Panc1 (cell line): ENCODE measurements around the gene CCN5. TPM values are rescaled to one million over a fixed set of nuclear protein-coding genes. Genes with fewer than 3 reads are reported as not detected.

Experiments used
- ATAC-seq: fragments of 200-7000 bp; cut with Tn5 transposase; 2 replicates; pipeline ENCODE4 v1.9.1; 2020; ENCODE audit warnings: mild to moderate bottlenecking, moderate library complexity
- BruUV-seq: library from RNA; stranded (reverse); fragments of 400-500 nt; replicated peaks from 2 replicates; lab custom pipeline; 2021; lab: Mats Ljungman, UMichigan
- CTCF ChIA-PET: fragments of 300-600 bp; sonication (Branson Sonifier 250); formaldehyde crosslinking; loops from one replicate; lab custom pipeline; 2022; ENCODE audit warnings: antibody characterized with exemption; lab: Charles Lee
- POLR2A ChIA-PET: fragments of 300-600 bp; sonication (Branson Sonifier 250); formaldehyde crosslinking; loops from one replicate; lab custom pipeline; 2022; ENCODE audit warnings: antibody characterized with exemption; lab: Charles Lee
- DNase-seq: peaks from one replicate; pipeline ENCODE4 v3.0.0-alpha.2; 2010; ENCODE audit warnings: low read depth, low spot score
- H3K27ac ChIP-seq: 2 replicates; pipeline ENCODE4 v1.5.1; 2011; ENCODE audit warnings: mild to moderate bottlenecking, low read length, inconsistent platforms
- H3K27me3 ChIP-seq: fragments of 200-500 bp; sonication (Bioruptor generic); 2 replicates; pipeline ENCODE4 v1.6.0; 2014; ENCODE audit warnings: low read length, inconsistent platforms; ENCODE audit not compliant: control insufficient read depth, insufficient read depth
- H3K36me3 ChIP-seq: fragments of 200-500 bp; sonication (Bioruptor generic); 2 replicates; pipeline ENCODE4 v1.5.1; 2014; ENCODE audit warnings: inconsistent platforms, mild to moderate bottlenecking, low read length, moderate library complexity; ENCODE audit not compliant: control insufficient read depth, insufficient read depth
- H3K4me1 ChIP-seq: 2 replicates; pipeline ENCODE4 v1.5.1; 2011; ENCODE audit warnings: inconsistent platforms, mild to moderate bottlenecking, low read length, moderate library complexity; ENCODE audit not compliant: control insufficient read depth, insufficient read depth
- H3K4me3 ChIP-seq, 2 experiments: 2 replicates each; pipeline ENCODE4 v1.5.1; 2011 to 2012; ENCODE audit warnings: low read depth in 2 of 2, low read length in 2 of 2, mild to moderate bottlenecking in 2 of 2, inconsistent platforms in 1 of 2, moderate library complexity in 1 of 2
- H3K9me3 ChIP-seq: fragments of 200-500 bp; sonication (Bioruptor generic); 2 replicates; pipeline ENCODE4 v1.5.1; 2014; ENCODE audit warnings: low read depth, mild to moderate bottlenecking, inconsistent platforms, low read length, moderate library complexity; ENCODE audit not compliant: control insufficient read depth, insufficient read depth
- CTCF ChIP-seq: fragments of 450-650 bp; IDR thresholded peaks from 2 replicates; pipeline ENCODE4 v1.5.1; 2017; ENCODE audit warnings: mild to moderate bottlenecking
- POLR2AphosphoS5 ChIP-seq: IDR thresholded peaks from 2 replicates; pipeline ENCODE4 v1.6.1; 2012; ENCODE audit warnings: mild to moderate bottlenecking, low read depth, low read length, moderate library complexity
- REST ChIP-seq, 2 experiments: IDR thresholded peaks; 2 replicates each; pipeline ENCODE4 v1.6.1; 2011 to 2012; ENCODE audit warnings: low read depth in 2 of 2, control low read depth in 1 of 2, low read length in 1 of 2, mild to moderate bottlenecking in 1 of 2, moderate library complexity in 1 of 2; ENCODE audit not compliant: insufficient read depth in 1 of 2
- SIN3A ChIP-seq: IDR thresholded peaks from 2 replicates; pipeline ENCODE4 v1.6.1; 2012; ENCODE audit warnings: low read depth, mild to moderate bottlenecking, low read length, moderate library complexity, borderline replicate concordance; ENCODE audit not compliant: insufficient read depth
- TCF7L2 ChIP-seq: IDR thresholded peaks from 2 replicates; pipeline ENCODE4 v1.6.1; 2011; ENCODE audit warnings: mild to moderate bottlenecking, low read depth, low read length, inconsistent platforms
- in situ Hi-C: cut with HindIII; loops from 2 replicates; pipeline ENCODE4 v1.10.0; 2016; ENCODE audit warnings: low sequenced_read_pairs, low pct_unique_long_range_greater_than_20kb
- intact Hi-C: fragments of 100-400 bp; cut with micrococcal nuclease; formaldehyde crosslinking; loops from one replicate; pipeline ENCODE4 v1.10.0; 2022; ENCODE audit not compliant: unreplicated experiment
- total RNA-seq: library from RNA; stranded (reverse); gene quantifications from one replicate; pipeline ENCODE4 v1.2.1, GENCODE V29; 2021; ENCODE audit not compliant: unreplicated experiment

CCN5 gene
- total RNA-seq, 1 experiment from 2014 or later: 15.2 TPM

- Histone ChIP-seq H3K27me3 (no peaks in the 10 kb centered on the region), H3K9me3 (no peaks in the 10 kb centered on the region), H3K4me3 (no peak overlapping the region), H3K27ac (peak overlapping the region; percentile 79; the same call in 1 of the 2 replicates), H3K4me1 (peaks cover 44% of the 10 kb centered on the region), H3K36me3 (no peaks in the 10 kb centered on the region)
- in situ Hi-C loops: no loop called here
- CTCF ChIA-PET: no interaction called here
- BruUV-seq: no TSS peak
- TF ChIP-seq POLR2AphosphoS5 (no peak), SIN3A (no peak), REST (IDR thresholded peaks at IDR 0.05; ENCODE audit: insufficient read depth in 1 of 2, low read depth in 2 of 2, low read length in 1 of 2) (no peak), CTCF (no peak), TCF7L2 (no peak)
- intact Hi-C loops: no loop called here
- DNase-seq: no peak
- POLR2A ChIA-PET: no interaction called here
- ATAC-seq: peak; percentile 34
Observed at GRCh38 chr20:44706301-44707017, 8.7 kb upstream of the CCN5 start.

GRCh38 chr20:44707018-44707579 lies 8.1 kb upstream of the CCN5 start:
- ChIA-PET POLR2A (no interaction called here), CTCF (no interaction called here)
- intact Hi-C loops (no loop called here), in situ Hi-C loops (no loop called here)
- no TSS peak for BruUV-seq
- Histone ChIP-seq H3K27me3 (no peaks in the 10 kb centered on the region), H3K27ac (peak overlapping the region; percentile 79; the same call in 1 of the 2 replicates), H3K4me3 (no peak overlapping the region), H3K36me3 (no peaks in the 10 kb centered on the region), H3K4me1 (peaks cover 39% of the 10 kb centered on the region), H3K9me3 (no peaks in the 10 kb centered on the region)
- ATAC-seq (no peak), DNase-seq (no peak)
- TF ChIP-seq CTCF (no peak), SIN3A (no peak), POLR2AphosphoS5 (no peak), TCF7L2 (no peak), REST (IDR thresholded peaks at IDR 0.05; ENCODE audit: insufficient read depth in 1 of 2, low read depth in 2 of 2, low read length in 1 of 2) (no peak)
